ENCODE results near the gene PTER. TPM values are rescaled to one million over a fixed set of nuclear protein-coding genes. Genes with fewer than 3 reads are reported as not detected.

PTER gene
- total and polyA plus RNA-seq, 9 of the 15 experiments (the other 6 are each of a cell fraction or from before 2014, with no cell fraction given): 15.5 to 42.1 (median 28.6) TPM

- WGBS (ENCODE audit: insufficient coverage, low coverage, missing lambda C conversion rate): 55% methylated on average over 3 of the region's 3 CpGs
- CTCF ChIA-PET (ENCODE audit: low intra/inter-chr PET ratio): no interaction called here
- H2AFZ ChIP-seq (ENCODE audit: low read depth, low read length): no peak overlapping the region
These were observed 36.0 kb downstream of the PTER start for GRCh38 chr10:16472828-16473227.

More at GRCh38 chr10:16472828-16473227, 36.0 kb downstream of the PTER start:
- Histone ChIP-seq H3K9ac (ENCODE audit: insufficient read depth in 1 of 2, low read depth in 2 of 2, low read length in 2 of 2) (no peak overlapping the region), H3K79me2 (ENCODE audit: control insufficient read depth, insufficient read depth, low read length) (peaks cover 6% of the 10 kb centered on the region; the same call in 1 of the 3 replicates), H3K9me1 (ENCODE audit: control insufficient read depth, insufficient read depth, low read length) (no peaks in the 10 kb centered on the region), H3K4me3 (no peak overlapping the region), H4K20me1 (replicated peaks; ENCODE audit: control insufficient read depth, insufficient read depth, low read length) (no peaks in the 10 kb centered on the region), H3K27ac (ENCODE audit: extremely low read depth, low read depth, low read length) (no peak overlapping the region; the same call in 2 of the 3 replicates), H3K36me3 (ENCODE audit: control insufficient read depth, insufficient read depth, low read length) (no peaks in the 10 kb centered on the region), H3K4me1 (replicated peaks in 1 of 2; ENCODE audit: control insufficient read depth in 2 of 2, insufficient read depth in 2 of 2, low read length in 2 of 2) (peaks cover 0 to 11% of the 10 kb centered on the region in 2 experiments; a peak in 4 of 5 replicates), H3K27me3 (ENCODE audit: control insufficient read depth in 2 of 2, insufficient read depth in 2 of 2, low read length in 2 of 2) (no peaks in the 10 kb centered on the region), H3K4me2 (ENCODE audit: insufficient read depth, low read length) (no peak overlapping the region), H3K9me3 (replicated peaks; ENCODE audit: control insufficient read depth, insufficient read depth, low read depth, low read length) (no peaks in the 10 kb centered on the region)
- FAIRE-seq (no peak), DNase-seq (ENCODE audit: extremely low read depth in 1 of 4, low spot score in 3 of 4) (no peak), ATAC-seq (no peak)
- BruUV-seq (replicated peaks): no TSS peak
- POLR2A ChIA-PET: no interaction called here
- in situ Hi-C loops (cut with MboI) (no loop called here), intact Hi-C loops (cut with micrococcal nuclease) (no loop called here)
- TF ChIP-seq NR2C1 (IDR thresholded peaks at IDR 0.05) (no peak), NR2C1 (tag; IDR thresholded peaks at IDR 0.05) (no peak), PRMT5 (CRISPR knock-in tag; IDR thresholded peaks at IDR 0.05) (no peak), SRF (CRISPR knock-in tag; IDR thresholded peaks at IDR 0.05) (no peak), DACH1 (IDR thresholded peaks at IDR 0.05; ENCODE audit: partially characterized antibody) (no peak), NR1H2 (CRISPR knock-in tag; IDR thresholded peaks at IDR 0.05) (no peak), ZNF76 (CRISPR knock-in tag; IDR thresholded peaks at IDR 0.05; ENCODE audit: borderline replicate concordance) (no peak), ZBTB40 (IDR thresholded peaks at IDR 0.05) (peak; percentile 57; the same call in 1 of the 2 replicates), ZBTB40 (CRISPR knock-in tag; IDR thresholded peaks at IDR 0.05) (peak; percentile 66), ARNT (IDR thresholded peaks at IDR 0.05) (no peak)

Measured in K562 (cell line).